Duodenal mucosa (tissue), 2 donors: Measurements from ENCODE around the gene FOXN3.

ENCODE experiments used
- H3K27ac ChIP-seq: one replicate; pipeline ENCODE4 v1.7.0; 2013; ENCODE audit warnings: low read depth, low read length
- H3K27me3 ChIP-seq, 2 donors: one replicate each; pipeline ENCODE4 v1.7.0; 2013; ENCODE audit warnings: low read length in 2 of 2, control low read depth in 1 of 2; ENCODE audit not compliant: insufficient read depth in 2 of 2, control insufficient read depth in 1 of 2
- H3K36me3 ChIP-seq, 2 donors: one replicate each; pipeline ENCODE4 v1.7.0; 2013; ENCODE audit warnings: low read length in 2 of 2, control low read depth in 1 of 2; ENCODE audit not compliant: insufficient read depth in 2 of 2, control insufficient read depth in 1 of 2
- H3K4me1 ChIP-seq, 2 donors: one replicate each; pipeline ENCODE4 v1.7.0; 2013; ENCODE audit warnings: low read length in 2 of 2, control low read depth in 1 of 2; ENCODE audit not compliant: insufficient read depth in 2 of 2, control insufficient read depth in 1 of 2
- H3K4me3 ChIP-seq, 2 donors: one replicate each; pipeline ENCODE4 v1.7.0; 2013; ENCODE audit warnings: low read length in 2 of 2, low read depth in 1 of 2
- H3K9ac ChIP-seq, 2 donors: one replicate each; pipeline ENCODE4 v1.7.0; 2013; ENCODE audit warnings: low read length in 2 of 2, low read depth in 1 of 2
- H3K9me3 ChIP-seq, 2 donors: one replicate each; pipeline ENCODE4 v1.7.0; 2013; ENCODE audit warnings: low read length in 2 of 2, control low read depth in 1 of 2; ENCODE audit not compliant: control insufficient read depth in 1 of 2

Gene FOXN3

GRCh38 chr14:89248411-89249064, 168.5 kb downstream of the FOXN3 start:
- H3K4me3 ChIP-seq: no peak overlapping the region
- peaks cover 0 to 14% of the 10 kb centered on the region in 2 donors for H3K36me3 ChIP-seq
- no peaks in the 10 kb centered on the region for H3K4me1 ChIP-seq
- H3K9me3 ChIP-seq: no peaks in the 10 kb centered on the region
- no peak overlapping the region for H3K9ac ChIP-seq
- H3K27ac ChIP-seq: no peak overlapping the region
- H3K27me3 ChIP-seq: no peaks in the 10 kb centered on the region

DNA sequence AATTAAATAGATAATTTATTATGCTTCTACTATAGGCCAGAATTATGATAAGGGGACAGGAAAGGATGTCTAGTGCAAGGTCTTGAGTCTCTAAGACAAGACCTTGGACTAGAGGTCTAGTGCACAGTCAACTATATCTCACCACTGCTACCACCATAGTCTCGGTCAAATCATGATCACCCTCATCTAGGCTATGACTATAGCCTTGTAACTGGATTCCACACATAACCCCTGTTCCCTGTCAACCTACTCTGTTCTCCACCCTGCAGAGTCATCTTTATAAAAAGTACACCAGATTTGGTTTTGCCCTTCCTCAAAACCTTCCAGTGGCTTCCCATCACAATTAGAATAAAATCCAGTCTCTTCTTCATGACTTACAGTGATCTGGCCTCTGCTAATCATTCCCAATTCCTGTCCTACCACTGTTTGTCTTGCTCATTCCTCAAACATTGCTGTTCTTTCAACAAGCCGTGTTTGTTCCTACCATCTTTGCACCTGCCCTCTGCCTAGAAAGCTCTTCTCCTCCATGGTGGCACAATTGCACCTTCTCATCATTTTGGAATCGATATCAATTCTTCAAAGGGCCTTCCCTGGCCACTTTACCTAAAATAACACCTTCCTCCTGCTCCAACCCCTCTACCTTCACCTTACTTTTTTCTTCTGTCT, 169.4 kb downstream of the FOXN3 start:
- H3K27ac ChIP-seq: no peak overlapping the region
- H3K36me3 ChIP-seq: peaks cover 0 to 6% of the 10 kb centered on the region in 2 donors
- H3K4me1 ChIP-seq: no peaks in the 10 kb centered on the region
- H3K9ac ChIP-seq: no peak overlapping the region
- no peaks in the 10 kb centered on the region for H3K27me3 ChIP-seq
- no peak overlapping the region for H3K4me3 ChIP-seq
- H3K9me3 ChIP-seq: no peaks in the 10 kb centered on the region

GRCh38 chr14:89246290-89246689, 170.7 kb downstream of the FOXN3 start:
- H3K9ac ChIP-seq: no peak overlapping the region
- no peaks in the 10 kb centered on the region for H3K4me1 ChIP-seq
- H3K27me3 ChIP-seq: no peaks in the 10 kb centered on the region
- H3K27ac ChIP-seq: no peak overlapping the region
- no peak overlapping the region for H3K4me3 ChIP-seq
- no peaks in the 10 kb centered on the region for H3K9me3 ChIP-seq
- H3K36me3 ChIP-seq: peaks cover 0 to 6% of the 10 kb centered on the region in 2 donors

- H3K4me1 ChIP-seq: no peaks in the 10 kb centered on the region
- no peaks in the 10 kb centered on the region for H3K9me3 ChIP-seq
- H3K27ac ChIP-seq: no peak overlapping the region
- no peak overlapping the region for H3K9ac ChIP-seq
- peaks cover 0 to 6% of the 10 kb centered on the region in 2 donors for H3K36me3 ChIP-seq
- no peak overlapping the region for H3K4me3 ChIP-seq
- no peaks in the 10 kb centered on the region for H3K27me3 ChIP-seq
Measured at GRCh38 chr14:89245802-89246201, 171.2 kb downstream of the FOXN3 start.

DNA sequence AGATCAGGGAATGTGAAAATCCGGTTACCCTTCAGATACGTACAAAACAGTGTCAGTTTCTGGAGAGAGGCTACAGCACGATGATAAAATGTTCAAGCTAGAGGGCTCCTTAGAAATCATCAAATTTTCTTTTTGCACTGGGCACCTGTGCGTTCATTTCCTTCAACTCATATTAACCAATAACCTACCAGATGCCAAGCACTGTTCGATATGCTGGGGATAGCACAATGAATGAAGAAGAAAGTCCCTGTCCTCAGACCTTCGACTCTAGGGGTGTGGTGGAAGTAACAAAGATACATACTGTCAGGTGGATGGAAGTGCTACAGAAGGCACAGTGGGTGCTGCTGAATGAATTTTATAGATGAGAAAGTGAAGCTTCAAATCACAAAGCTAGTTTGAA, 172.3 kb downstream of the FOXN3 start:
- peaks cover 0 to 6% of the 10 kb centered on the region in 2 donors for H3K36me3 ChIP-seq
- H3K27me3 ChIP-seq: no peaks in the 10 kb centered on the region
- H3K4me1 ChIP-seq: no peaks in the 10 kb centered on the region
- H3K9ac ChIP-seq: no peak overlapping the region
- no peaks in the 10 kb centered on the region for H3K9me3 ChIP-seq
- no peak overlapping the region for H3K4me3 ChIP-seq
- H3K27ac ChIP-seq: no peak overlapping the region

DNA sequence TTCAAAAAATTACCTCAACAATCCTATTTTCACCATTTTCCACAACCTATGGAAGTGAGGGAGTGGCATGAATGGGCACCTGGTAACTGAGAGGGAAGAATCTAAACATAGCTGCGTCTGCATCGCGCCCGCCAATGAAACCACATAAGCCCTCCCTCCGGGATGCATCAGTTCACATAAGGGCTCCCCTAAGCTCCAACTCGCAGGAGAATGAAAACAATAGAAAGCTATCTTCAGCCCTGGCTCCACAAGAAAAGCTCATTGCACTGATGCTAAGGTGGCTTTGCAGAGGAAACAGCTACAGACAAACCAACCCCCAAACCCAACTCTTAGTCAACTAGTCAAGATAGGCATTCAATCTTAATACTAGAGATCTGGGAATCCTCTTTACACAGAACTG, 173.3 kb downstream of the FOXN3 start:
- Histone ChIP-seq H3K36me3 (no peaks in the 10 kb centered on the region), H3K9ac (no peak overlapping the region), H3K4me1 (no peaks in the 10 kb centered on the region), H3K27me3 (no peaks in the 10 kb centered on the region), H3K27ac (no peak overlapping the region), H3K9me3 (no peaks in the 10 kb centered on the region), H3K4me3 (no peak overlapping the region)

GRCh38 chr14:89243286-89243685, 173.7 kb downstream of the FOXN3 start:
- Histone ChIP-seq H3K27ac (no peak overlapping the region), H3K4me1 (no peaks in the 10 kb centered on the region), H3K4me3 (no peak overlapping the region), H3K9me3 (no peaks in the 10 kb centered on the region), H3K9ac (no peak overlapping the region), H3K36me3 (no peaks in the 10 kb centered on the region), H3K27me3 (no peaks in the 10 kb centered on the region)

DNA sequence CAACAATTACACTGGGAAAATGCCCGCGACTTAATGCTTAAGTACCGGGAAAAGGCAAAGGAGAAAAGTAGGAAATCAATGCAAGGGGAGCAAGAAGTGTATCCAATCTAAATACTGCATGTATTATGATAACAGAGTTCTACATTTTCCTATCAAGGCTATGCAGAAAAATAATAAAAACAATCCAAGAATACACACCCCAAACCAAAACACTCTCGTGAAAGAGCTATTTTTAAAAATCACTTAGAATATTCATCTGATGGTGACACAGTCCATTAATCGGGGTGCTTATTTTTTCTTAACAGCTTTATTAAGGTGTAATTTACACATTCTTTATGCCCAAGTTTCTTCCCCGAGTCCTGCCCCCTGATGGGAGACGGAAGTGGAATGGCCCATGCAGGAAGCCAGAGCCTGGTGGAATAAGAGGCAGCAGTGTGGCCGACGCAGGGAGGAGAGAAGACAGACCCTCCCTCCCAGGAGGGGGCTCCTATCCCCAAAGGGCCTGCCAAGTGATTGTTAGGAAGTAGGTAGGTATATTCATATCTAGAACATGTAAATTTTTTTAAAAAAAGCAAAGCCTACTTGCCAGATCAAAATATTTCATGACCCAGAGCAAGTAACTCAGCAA, 174.3 kb downstream of the FOXN3 start:
- Histone ChIP-seq H3K4me3 (no peak overlapping the region), H3K9me3 (no peaks in the 10 kb centered on the region), H3K4me1 (no peaks in the 10 kb centered on the region), H3K36me3 (no peaks in the 10 kb centered on the region), H3K27me3 (no peaks in the 10 kb centered on the region), H3K27ac (no peak overlapping the region), H3K9ac (no peak overlapping the region)

GRCh38 chr14:89241934-89242651, 174.9 kb downstream of the FOXN3 start:
- H3K36me3 ChIP-seq: no peaks in the 10 kb centered on the region
- H3K9ac ChIP-seq: no peak overlapping the region
- no peaks in the 10 kb centered on the region for H3K9me3 ChIP-seq
- no peak overlapping the region for H3K4me3 ChIP-seq
- H3K27ac ChIP-seq: no peak overlapping the region
- no peaks in the 10 kb centered on the region for H3K27me3 ChIP-seq
- no peaks in the 10 kb centered on the region for H3K4me1 ChIP-seq

- H3K36me3 ChIP-seq: no peaks in the 10 kb centered on the region
- no peak overlapping the region for H3K9ac ChIP-seq
- no peaks in the 10 kb centered on the region for H3K4me1 ChIP-seq
- H3K9me3 ChIP-seq: no peaks in the 10 kb centered on the region
- H3K27ac ChIP-seq: no peak overlapping the region
- no peaks in the 10 kb centered on the region for H3K27me3 ChIP-seq
- H3K4me3 ChIP-seq: no peak overlapping the region
Measured at GRCh38 chr14:89241257-89241656, 175.8 kb downstream of the FOXN3 start.
